ENCODE measurements around the gene FHIP2A. TPM values are rescaled to one million over a fixed set of nuclear protein-coding genes. Genes with fewer than 3 reads are reported as not detected.
"Not testable (repeated sequence)": the region's sequence is repeated elsewhere in the genome, so short reads cannot be mapped to it uniquely, and the experiment has no call there.

FHIP2A gene
- 10 to 100 TPM; 22.2 to 35.7 (median 30.1) TPM for total RNA-seq

- H3K9me3 ChIP-seq = no peaks in the 10 kb centered on the region
- H3K36me3 ChIP-seq = no peaks in the 10 kb centered on the region
- H3K4me1 ChIP-seq = peaks cover 23 to 27% of the 10 kb centered on the region in 2 donors
- peak within 1 kb of the TSS; percentile 96 to 98 (median 96) for H3K27ac ChIP-seq
- TF ChIP-seq POLR2A (IDR thresholded peaks at IDR 0.05) (peak; percentile 80 to 82), CTCF (IDR thresholded peaks at IDR 0.05 in 4 of 5, conservative IDR thresholded peaks at IDR 0.05 in 1 of 5) (peak in 4 of 5 experiments; percentile 82 to 91 (median 90))
- ATAC-seq = peak; percentile 65 to 73
- intact Hi-C loops (cut with DNase I; ENCODE audit: low total_unique reads) (loop anchor here (2.0 to 10.0 kb wide), 5 partner anchors 37 to 649 kb away; partner anchors contain the start of genes CCDC186 and TRUB1), in situ Hi-C loops (cut with MboI; ENCODE audit: low sequenced_read_pairs in 4 of 4) (loop anchor here in 1 of 4 donors (25.0 kb wide), 1 partner anchor 509 kb away; no protein-coding TSS in a partner anchor)
- peak; percentile 40 to 76 for DNase-seq
- no peaks in the 10 kb centered on the region for H3K27me3 ChIP-seq
- peak within 1 kb of the TSS; percentile 77 to 89 (median 86) for H3K4me3 ChIP-seq
Measured at GRCh38 chr10:114821293-114821914, at the start of gene FHIP2A. TSS of gene FHIP2A (plus strand) at chr10:114821780. CDS start at chr10:114822079, 299 bp downstream.

- intact Hi-C loops (cut with DNase I; ENCODE audit: low total_unique reads) (no loop called here), in situ Hi-C loops (cut with MboI; ENCODE audit: low sequenced_read_pairs in 4 of 4) (no loop called here)
Measured at GRCh38 chr10:114772496-114773196, 48.9 kb upstream of the FHIP2A start.

GRCh38 chr10:114773197-114773532 is 48.4 kb upstream of the FHIP2A start:
- intact Hi-C loops (cut with DNase I; ENCODE audit: low total_unique reads) = no loop called here
- in situ Hi-C loops (cut with MboI; ENCODE audit: low sequenced_read_pairs in 4 of 4) = no loop called here
- no peak for TF ChIP-seq CTCF (IDR thresholded peaks at IDR 0.05 in 4 of 5, conservative IDR thresholded peaks at IDR 0.05 in 1 of 5)
- TF ChIP-seq POLR2A (IDR thresholded peaks at IDR 0.05) = no peak
- no peak for ATAC-seq
- no peaks in the 10 kb centered on the region for H3K9me3 ChIP-seq
- no peak for DNase-seq
- H3K27ac ChIP-seq = no peak overlapping the region
- H3K4me1 ChIP-seq = peaks cover 0 to 4% of the 10 kb centered on the region in 2 donors
- no peak overlapping the region for H3K4me3 ChIP-seq
- peaks cover 0 to 5% (median 4%) of the 10 kb centered on the region in 3 donors for H3K27me3 ChIP-seq
- no peaks in the 10 kb centered on the region for H3K36me3 ChIP-seq

More at GRCh38 chr10:114772496-114773196, 48.9 kb upstream of the FHIP2A start:
- Histone ChIP-seq H3K27me3 (peaks cover 0 to 6% (median 5%) of the 10 kb centered on the region in 3 donors), H3K36me3 (no peaks in the 10 kb centered on the region), H3K9me3 (no peaks in the 10 kb centered on the region), H3K4me1 (peaks cover under 1 to 6% of the 10 kb centered on the region in 2 donors), H3K4me3 (no peak overlapping the region), H3K27ac (no peak overlapping the region)
- ATAC-seq (no peak), DNase-seq (no peak)
- TF ChIP-seq POLR2A (IDR thresholded peaks at IDR 0.05) (no peak), CTCF (IDR thresholded peaks at IDR 0.05 in 4 of 5, conservative IDR thresholded peaks at IDR 0.05 in 1 of 5) (no peak)

GRCh38 chr10:114775082-114775481 is 46.5 kb upstream of the FHIP2A start:
- in situ Hi-C loops (cut with MboI; ENCODE audit: low sequenced_read_pairs in 4 of 4) = loop anchor here in 1 of 4 donors (25.0 kb wide), 1 partner anchor 463 kb away; no protein-coding TSS in a partner anchor
- H3K36me3 ChIP-seq; intact Hi-C loops (cut with DNase I; ENCODE audit: low total_unique reads); H3K27ac ChIP-seq; ATAC-seq; H3K9me3 ChIP-seq; H3K27me3 ChIP-seq; H3K4me1 ChIP-seq; H3K4me3 ChIP-seq; DNase-seq: not testable (repeated sequence)

GRCh38 chr10:114777415-114777814 is 44.2 kb upstream of the FHIP2A start:
- in situ Hi-C loops (cut with MboI; ENCODE audit: low sequenced_read_pairs in 4 of 4) (loop anchor here in 1 of 4 donors (25.0 kb wide), 1 partner anchor 465 kb away; no protein-coding TSS in a partner anchor), intact Hi-C loops (cut with DNase I; ENCODE audit: low total_unique reads) (no loop called here)
- TF ChIP-seq CTCF (IDR thresholded peaks at IDR 0.05 in 4 of 5, conservative IDR thresholded peaks at IDR 0.05 in 1 of 5) = no peak
- TF ChIP-seq POLR2A (IDR thresholded peaks at IDR 0.05) = no peak

More at GRCh38 chr10:114777415-114777814, 44.2 kb upstream of the FHIP2A start:
- DNase-seq (no peak), ATAC-seq (no peak)
- Histone ChIP-seq H3K27ac (no peak overlapping the region), H3K4me1 (no peaks in the 10 kb centered on the region), H3K4me3 (no peak overlapping the region), H3K9me3 (no peaks in the 10 kb centered on the region), H3K27me3 (no peaks in the 10 kb centered on the region), H3K36me3 (no peaks in the 10 kb centered on the region)
